ENCODE measurements around the gene ERC2.

The ERC2 gene

GRCh38 chr3:55678546-55679216, 789.6 kb downstream of the ERC2 start:
- no peak overlapping the region for H3K4me2 ChIP-seq (ENCODE audit: low read depth, low read length, poor library complexity, severe bottlenecking)
- no peaks in the 10 kb centered on the region for H3K27me3 ChIP-seq (ENCODE audit: insufficient read depth, low read length, poor library complexity, severe bottlenecking)
- H3K9me3 ChIP-seq (ENCODE audit: insufficient read depth, low read depth, low read length) = no peaks in the 10 kb centered on the region
- no peaks in the 10 kb centered on the region for H3K79me2 ChIP-seq (ENCODE audit: insufficient read depth, low read length)
- H3K4me3 ChIP-seq (ENCODE audit: low read length, poor library complexity, severe bottlenecking) = no peak overlapping the region
- no peak overlapping the region for H2AFZ ChIP-seq (ENCODE audit: low read length)
- no peaks in the 10 kb centered on the region for H3K36me3 ChIP-seq (ENCODE audit: insufficient read depth, low read length)
- H3K9me2 ChIP-seq (replicated peaks; ENCODE audit: low read depth, low read length) = no peaks in the 10 kb centered on the region
- no peaks in the 10 kb centered on the region for H3F3A ChIP-seq (ENCODE audit: low read depth)
- H4K20me1 ChIP-seq (ENCODE audit: insufficient read depth, low read length, poor library complexity, severe bottlenecking) = no peaks in the 10 kb centered on the region
- H3K9ac ChIP-seq (ENCODE audit: low read depth, low read length, poor library complexity, severe bottlenecking) = no peak overlapping the region
- TF ChIP-seq EZH2phosphoT487 (IDR thresholded peaks at IDR 0.05; ENCODE audit: borderline replicate concordance) = no peak
- TF ChIP-seq, protein P1, sequence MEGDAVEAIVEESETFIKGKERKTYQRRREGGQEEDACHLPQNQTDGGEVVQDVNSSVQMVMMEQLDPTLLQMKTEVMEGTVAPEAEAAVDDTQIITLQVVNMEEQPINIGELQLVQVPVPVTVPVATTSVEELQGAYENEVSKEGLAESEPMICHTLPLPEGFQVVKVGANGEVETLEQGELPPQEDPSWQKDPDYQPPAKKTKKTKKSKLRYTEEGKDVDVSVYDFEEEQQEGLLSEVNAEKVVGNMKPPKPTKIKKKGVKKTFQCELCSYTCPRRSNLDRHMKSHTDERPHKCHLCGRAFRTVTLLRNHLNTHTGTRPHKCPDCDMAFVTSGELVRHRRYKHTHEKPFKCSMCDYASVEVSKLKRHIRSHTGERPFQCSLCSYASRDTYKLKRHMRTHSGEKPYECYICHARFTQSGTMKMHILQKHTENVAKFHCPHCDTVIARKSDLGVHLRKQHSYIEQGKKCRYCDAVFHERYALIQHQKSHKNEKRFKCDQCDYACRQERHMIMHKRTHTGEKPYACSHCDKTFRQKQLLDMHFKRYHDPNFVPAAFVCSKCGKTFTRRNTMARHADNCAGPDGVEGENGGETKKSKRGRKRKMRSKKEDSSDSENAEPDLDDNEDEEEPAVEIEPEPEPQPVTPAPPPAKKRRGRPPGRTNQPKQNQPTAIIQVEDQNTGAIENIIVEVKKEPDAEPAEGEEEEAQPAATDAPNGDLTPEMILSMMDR (conservative IDR thresholded peaks at IDR 0.05; ENCODE audit: low read length) = no peak
- peaks cover 6% of the 10 kb centered on the region for H3K4me1 ChIP-seq (ENCODE audit: insufficient read depth, low read length, poor library complexity, severe bottlenecking)

DNA sequence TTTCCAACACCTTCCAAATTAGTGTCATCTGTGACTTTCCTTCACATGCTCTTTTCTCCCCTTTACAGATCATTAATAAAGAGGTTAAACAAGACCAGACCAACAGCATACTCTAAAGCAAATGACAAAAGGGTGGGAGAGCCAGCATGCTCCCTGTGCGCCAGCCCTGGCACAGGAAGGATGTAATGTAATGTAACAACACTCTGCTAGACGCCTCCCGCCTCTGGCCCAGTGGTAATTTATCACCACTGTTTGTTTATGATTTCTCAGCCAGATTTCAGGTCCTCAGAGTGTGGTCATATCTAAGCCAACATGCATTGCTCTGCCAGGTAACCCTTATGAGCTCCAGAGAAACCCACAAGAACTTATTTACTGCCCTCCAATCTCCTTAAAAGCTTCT, 791.6 kb downstream of the ERC2 start:
- H3K4me3 ChIP-seq (ENCODE audit: low read length, poor library complexity, severe bottlenecking) = no peak overlapping the region
- H3K4me2 ChIP-seq (ENCODE audit: low read depth, low read length, poor library complexity, severe bottlenecking) = no peak overlapping the region
- H3K27me3 ChIP-seq (ENCODE audit: insufficient read depth, low read length, poor library complexity, severe bottlenecking) = no peaks in the 10 kb centered on the region
- no peaks in the 10 kb centered on the region for H3K36me3 ChIP-seq (ENCODE audit: insufficient read depth, low read length)
- no peaks in the 10 kb centered on the region for H3K79me2 ChIP-seq (ENCODE audit: insufficient read depth, low read length)
- H3K9me3 ChIP-seq (ENCODE audit: insufficient read depth, low read depth, low read length) = no peaks in the 10 kb centered on the region
- no peaks in the 10 kb centered on the region for H3K9me2 ChIP-seq (replicated peaks; ENCODE audit: low read depth, low read length)
- H4K20me1 ChIP-seq (ENCODE audit: insufficient read depth, low read length, poor library complexity, severe bottlenecking) = no peaks in the 10 kb centered on the region
- no peak overlapping the region for H2AFZ ChIP-seq (ENCODE audit: low read length)
- H3K9ac ChIP-seq (ENCODE audit: low read depth, low read length, poor library complexity, severe bottlenecking) = no peak overlapping the region
- no peak for TF ChIP-seq EZH2phosphoT487 (IDR thresholded peaks at IDR 0.05; ENCODE audit: borderline replicate concordance)
- TF ChIP-seq, protein P1 (conservative IDR thresholded peaks at IDR 0.05; ENCODE audit: low read length) = no peak
- H3F3A ChIP-seq (ENCODE audit: low read depth) = no peaks in the 10 kb centered on the region
- peaks cover 6% of the 10 kb centered on the region for H3K4me1 ChIP-seq (ENCODE audit: insufficient read depth, low read length, poor library complexity, severe bottlenecking)

DNA sequence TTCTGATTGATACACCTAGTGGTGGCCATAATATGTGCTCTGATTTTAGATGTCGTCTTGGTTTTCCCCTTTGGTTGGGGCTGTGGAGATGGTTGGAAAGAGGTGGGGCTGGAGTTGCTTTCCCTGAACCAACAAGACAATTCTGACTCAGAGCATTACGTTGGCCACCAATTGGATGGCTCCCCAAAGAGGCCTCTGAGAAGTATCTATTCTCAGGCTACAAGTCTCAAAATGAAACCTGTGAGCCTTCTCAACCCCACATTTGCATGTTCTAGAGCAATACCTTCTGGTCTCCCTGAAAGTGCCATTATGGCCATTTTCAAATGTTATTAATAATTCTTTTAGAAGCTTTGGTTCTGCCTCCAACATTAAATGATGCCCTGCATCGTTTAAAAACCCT, 792.8 kb downstream of the ERC2 start:
- H2AFZ ChIP-seq (ENCODE audit: low read length) = no peak overlapping the region

More for the DNA sequence above, 792.8 kb downstream of the ERC2 start:
- no peak for TF ChIP-seq EZH2phosphoT487 (IDR thresholded peaks at IDR 0.05; ENCODE audit: borderline replicate concordance)
- TF ChIP-seq, protein P1 (conservative IDR thresholded peaks at IDR 0.05; ENCODE audit: low read length) = no peak
- Histone ChIP-seq H3F3A (ENCODE audit: low read depth) (no peaks in the 10 kb centered on the region), H3K79me2 (ENCODE audit: insufficient read depth, low read length) (no peaks in the 10 kb centered on the region), H3K9me2 (replicated peaks; ENCODE audit: low read depth, low read length) (no peaks in the 10 kb centered on the region), H3K9ac (ENCODE audit: low read depth, low read length, poor library complexity, severe bottlenecking) (no peak overlapping the region), H3K4me1 (ENCODE audit: insufficient read depth, low read length, poor library complexity, severe bottlenecking) (peaks cover 6% of the 10 kb centered on the region), H4K20me1 (ENCODE audit: insufficient read depth, low read length, poor library complexity, severe bottlenecking) (no peaks in the 10 kb centered on the region), H3K9me3 (ENCODE audit: insufficient read depth, low read depth, low read length) (no peaks in the 10 kb centered on the region), H3K27me3 (ENCODE audit: insufficient read depth, low read length, poor library complexity, severe bottlenecking) (no peaks in the 10 kb centered on the region), H3K4me3 (ENCODE audit: low read length, poor library complexity, severe bottlenecking) (no peak overlapping the region), H3K4me2 (ENCODE audit: low read depth, low read length, poor library complexity, severe bottlenecking) (no peak overlapping the region), H3K36me3 (ENCODE audit: insufficient read depth, low read length) (no peaks in the 10 kb centered on the region)
